HG03280 (cell line): ENCODE results near the gene CAVIN1.
A peak's percentile ranks its signal among the peaks of the same experiment; 100 is the strongest.
"Not testable (repeated sequence)": the region's sequence is repeated elsewhere in the genome, so short reads cannot be mapped to it uniquely, and the experiment has no call there.

ENCODE experiments used
- ATAC-seq: cut with Tn5 transposase; IDR thresholded peaks from one replicate; pipeline ENCODE4 v1.9.1; 2021; ENCODE audit warnings: mild to moderate bottlenecking, moderate library complexity; ENCODE audit not compliant: unreplicated experiment

CAVIN1 gene

GRCh38 chr17:42406615-42407288, 16.3 kb downstream of the CAVIN1 start:
- ATAC-seq = no peak

GRCh38 chr17:42405963-42406495, 17.0 kb downstream of the CAVIN1 start:
- ATAC-seq = no peak

- ATAC-seq = no peak
Measured at GRCh38 chr17:42405076-42405475, 18.0 kb downstream of the CAVIN1 start.

- no peak for ATAC-seq
Measured at GRCh38 chr17:42404326-42405055, 18.6 kb downstream of the CAVIN1 start.

- no peak for ATAC-seq
Measured at GRCh38 chr17:42403150-42403549, 19.9 kb downstream of the CAVIN1 start.

- ATAC-seq = no peak
Measured at GRCh38 chr17:42402117-42402516, 20.9 kb downstream of the CAVIN1 start.

- not testable (repeated sequence) for ATAC-seq
Measured at GRCh38 chr17:42400844-42401375, 22.1 kb downstream of the CAVIN1 start.

- no peak for ATAC-seq
Measured at GRCh38 chr17:42399948-42400843, 22.9 kb downstream of the CAVIN1 start.

- ATAC-seq = no peak
Measured at GRCh38 chr17:42399121-42399520, 23.9 kb downstream of the CAVIN1 start.

- ATAC-seq = not testable (repeated sequence)
Measured at GRCh38 chr17:42395601-42396000, 27.5 kb downstream of the CAVIN1 start.

GRCh38 chr17:42394838-42395237, 28.2 kb downstream of the CAVIN1 start:
- no peak for ATAC-seq

- ATAC-seq = no peak
Measured at GRCh38 chr17:42392692-42393415, 30.2 kb downstream of the CAVIN1 start.

GRCh38 chr17:42391439-42391838, 31.6 kb downstream of the CAVIN1 start:
- not testable (repeated sequence) for ATAC-seq

- ATAC-seq = no peak
Measured at GRCh38 chr17:42389899-42390298, 33.2 kb downstream of the CAVIN1 start.

GRCh38 chr17:42389135-42389417, 34.0 kb downstream of the CAVIN1 start:
- no peak for ATAC-seq

- ATAC-seq = peak; percentile 89
Measured at GRCh38 chr17:42388381-42389134, 34.5 kb downstream of the CAVIN1 start, which contains the start of gene STAT3. Gene STAT3, minus strand, starts transcription at chr17:42388442. Its CDS starts 39,926 bp downstream, at chr17:42348516.

GRCh38 chr17:42387661-42388380, 35.2 kb downstream of the CAVIN1 start:
- peak; percentile 3 for ATAC-seq

- no peak for ATAC-seq
Measured at GRCh38 chr17:42386777-42387657, 36.0 kb downstream of the CAVIN1 start.
